Activated CD4-positive, CD25-positive, alpha-beta regulatory T cell treated with anti-CD3 and anti-CD28 coated beads, Interleukin-2, amount 50 U/mL, for 24 hours (primary cell): Measurements from ENCODE around the gene CDH5.

Experiments used
- ATAC-seq, 2 donors: fragments of 150-1000 bp; cut with Tn5 transposase; one replicate each; pipeline ENCODE4 v1.10.0; 2021; ENCODE audit warnings: mild to moderate bottlenecking in 1 of 2, moderate library complexity in 1 of 2

The CDH5 gene

DNA sequence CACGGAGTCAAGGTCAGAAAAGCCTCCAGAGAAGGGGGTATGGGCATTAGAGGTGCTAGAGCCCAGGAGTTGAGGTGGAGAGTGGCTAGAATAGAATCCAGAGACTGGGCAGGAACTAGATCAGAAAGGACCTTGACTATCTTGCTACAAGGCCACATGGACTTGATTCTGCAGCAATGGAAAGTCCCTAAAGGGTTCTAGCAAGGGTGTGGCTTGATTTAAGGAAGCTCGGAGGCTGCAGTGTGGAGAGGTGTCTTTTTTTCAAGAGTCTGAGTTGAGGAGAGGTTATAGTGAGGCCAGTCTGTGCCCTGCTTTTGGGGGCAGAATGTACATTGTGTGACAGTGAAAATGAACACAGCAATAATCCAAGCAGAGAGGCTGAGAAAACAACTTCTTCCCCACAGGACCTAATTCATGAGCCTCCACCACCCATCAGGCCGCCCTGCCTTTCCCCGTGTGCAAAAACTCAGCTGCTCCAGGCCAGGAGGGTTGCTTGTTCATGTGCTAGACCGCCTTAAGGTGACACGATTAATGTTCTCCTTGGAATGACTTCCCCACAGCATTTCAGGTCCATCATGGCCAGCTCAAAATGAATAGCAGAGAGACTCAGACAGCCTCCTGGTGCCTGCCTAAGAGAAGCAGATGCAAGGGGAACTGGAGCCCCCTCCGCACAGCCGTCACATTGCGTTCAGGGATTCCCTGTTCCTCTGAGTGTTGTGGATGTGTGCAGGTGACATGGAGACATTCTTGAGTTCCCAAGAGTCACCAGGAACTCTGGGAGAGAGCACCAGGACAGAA, 51.9 kb downstream of the CDH5 start:
- no peak for ATAC-seq

GRCh38 chr16:66419527-66419926, 53.0 kb downstream of the CDH5 start:
- no peak for ATAC-seq

DNA sequence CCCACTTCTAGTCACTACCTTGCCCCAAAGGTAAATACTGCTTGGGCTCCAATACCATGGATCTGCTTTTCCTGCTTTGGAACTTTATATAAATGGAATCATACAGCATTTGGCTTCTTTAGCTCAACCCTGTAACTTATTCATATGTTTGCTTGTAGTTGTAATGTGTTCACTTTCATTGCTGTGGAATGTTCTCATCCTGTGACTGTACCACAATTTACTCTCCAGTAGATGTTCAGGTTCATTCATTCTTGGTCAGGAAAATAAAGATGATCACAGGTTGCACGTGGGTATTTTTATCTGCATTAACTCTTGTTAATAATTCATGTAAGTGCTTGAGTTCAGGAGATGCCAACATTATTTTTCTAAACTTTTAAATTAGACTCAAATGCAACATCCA, 53.9 kb downstream of the CDH5 start:
- no peak for ATAC-seq

GRCh38 chr16:66421891-66422290, 55.4 kb downstream of the CDH5 start:
- ATAC-seq: no peak

- ATAC-seq: no peak
Measured at GRCh38 chr16:66422366-66422765, 55.9 kb downstream of the CDH5 start.

GRCh38 chr16:66423177-66423576, 56.7 kb downstream of the CDH5 start:
- no peak for ATAC-seq

DNA sequence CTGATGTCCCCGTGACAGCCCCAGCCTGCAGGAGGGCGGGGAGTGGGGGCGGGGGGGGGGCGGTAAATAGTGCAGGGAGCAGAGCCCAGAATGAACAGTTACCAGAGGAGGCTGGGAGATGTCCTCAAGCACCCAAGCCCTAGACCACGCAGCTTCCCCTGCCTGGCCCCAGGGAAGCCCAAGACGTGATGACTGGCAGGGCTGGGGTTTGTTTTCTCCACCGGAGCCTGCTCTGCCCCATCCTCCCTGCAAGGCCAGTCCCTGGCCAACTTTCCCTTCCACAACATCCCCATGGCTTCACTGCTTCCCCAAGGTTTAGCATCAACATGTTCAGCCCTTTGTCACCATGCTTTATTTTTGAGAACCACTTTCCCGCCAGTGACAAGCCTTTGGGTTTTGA, 59.2 kb downstream of the CDH5 start:
- no peak for ATAC-seq

DNA sequence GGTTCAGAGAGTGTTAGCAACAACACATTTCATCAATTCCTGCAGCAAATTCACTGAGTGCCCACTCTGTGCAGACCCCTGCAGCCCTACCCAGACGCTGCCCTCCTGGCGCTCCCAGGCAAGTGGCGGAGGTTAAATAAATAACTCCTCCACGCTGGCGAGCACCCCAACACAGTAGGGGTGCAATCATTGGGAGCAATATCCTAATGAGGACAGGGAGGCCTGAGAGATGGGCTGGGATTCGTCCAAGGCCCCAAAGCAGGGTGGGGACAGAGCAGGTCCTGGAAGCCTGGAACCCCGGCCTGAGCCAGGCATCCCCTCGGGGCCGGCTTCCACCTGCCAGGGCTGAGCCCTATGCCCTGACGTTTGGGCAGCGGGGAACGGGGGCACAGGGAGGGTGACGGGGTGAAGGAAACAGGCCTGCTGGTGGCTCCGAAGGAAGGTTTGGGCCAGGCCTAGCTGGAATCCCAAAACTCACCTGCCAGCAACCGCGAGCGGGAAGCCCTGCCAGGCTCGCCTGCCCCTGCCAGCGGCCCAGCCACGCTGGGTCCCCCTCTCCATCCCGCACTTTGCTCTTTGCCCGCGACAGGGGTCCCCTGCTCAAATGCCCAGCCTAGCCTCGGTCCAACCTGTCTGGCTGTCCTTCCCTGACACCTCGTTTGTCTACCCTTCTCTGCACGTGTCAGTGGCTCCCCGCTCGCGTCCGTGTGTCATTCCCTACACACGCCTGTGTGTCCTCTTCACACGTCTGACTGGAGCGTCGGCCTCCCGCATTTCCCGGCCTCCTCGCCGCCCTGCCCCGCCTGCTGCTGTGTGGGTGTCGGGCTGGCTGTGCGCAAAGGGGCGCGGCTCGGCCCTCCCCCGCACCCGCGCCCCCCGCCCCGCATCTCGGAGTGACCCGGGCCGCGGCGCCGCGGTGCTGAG, 59.9 kb downstream of the CDH5 start:
- ATAC-seq: peak in 1 of 2 donors; percentile 14

- ATAC-seq: peak; percentile 15 to 30
Measured at GRCh38 chr16:66427036-66427860, 60.8 kb downstream of the CDH5 start, which contains the start of gene BEAN1. Gene BEAN1 (plus strand): TSS chr16:66427295. CDS start chr16:66437677, 10,382 bp downstream.

DNA sequence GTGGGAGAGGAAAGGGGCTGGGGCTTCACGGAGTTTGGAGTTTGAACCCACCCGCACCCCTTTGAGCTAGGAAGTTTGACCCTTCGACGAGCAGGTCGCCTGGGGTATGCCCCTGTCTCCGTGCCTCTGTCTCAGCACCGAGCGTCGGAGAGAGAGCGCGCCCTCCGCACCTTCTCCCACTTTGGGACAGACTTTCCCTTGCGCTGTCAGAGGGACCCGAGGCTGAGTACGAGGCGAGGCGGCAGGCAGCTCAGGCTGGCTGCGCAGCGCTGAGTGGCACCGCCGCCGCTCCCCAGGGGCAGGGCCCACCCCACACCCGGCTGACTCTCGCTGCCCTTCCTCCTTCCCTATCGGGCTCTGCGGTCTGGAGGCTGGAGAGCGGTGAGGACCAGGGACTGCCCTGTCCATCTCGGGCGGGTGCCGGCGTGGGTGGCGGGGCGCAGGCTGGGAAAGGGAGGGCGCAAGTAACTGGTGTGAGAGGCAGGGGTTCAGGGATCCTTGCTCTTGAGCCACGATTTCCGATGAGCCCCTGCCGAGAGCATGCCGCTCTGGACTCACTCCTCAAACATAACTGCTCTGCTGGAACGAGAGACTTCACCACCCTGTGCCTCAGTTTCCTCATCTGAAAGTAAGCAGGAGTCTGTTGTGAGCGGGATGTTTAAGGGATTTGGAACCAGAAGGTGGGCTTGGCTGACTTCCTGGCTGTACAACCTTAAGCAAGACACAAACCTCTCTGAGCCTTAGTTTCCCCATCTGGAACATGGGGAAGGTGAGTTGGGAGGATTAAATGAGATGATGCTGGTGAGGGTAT, 61.6 kb downstream of the CDH5 start:
- peak in 1 of 2 donors; percentile 33 for ATAC-seq

GRCh38 chr16:66428682-66429251, 62.3 kb downstream of the CDH5 start:
- ATAC-seq: no peak

- ATAC-seq: no peak
Measured at GRCh38 chr16:66429290-66429962, 62.9 kb downstream of the CDH5 start.

GRCh38 chr16:66430214-66430613, 63.7 kb downstream of the CDH5 start:
- peak in 1 of 2 donors; percentile 52 for ATAC-seq

GRCh38 chr16:66431760-66432159, 65.3 kb downstream of the CDH5 start:
- ATAC-seq: no peak

GRCh38 chr16:66432429-66432828, 65.9 kb downstream of the CDH5 start:
- no peak for ATAC-seq

DNA sequence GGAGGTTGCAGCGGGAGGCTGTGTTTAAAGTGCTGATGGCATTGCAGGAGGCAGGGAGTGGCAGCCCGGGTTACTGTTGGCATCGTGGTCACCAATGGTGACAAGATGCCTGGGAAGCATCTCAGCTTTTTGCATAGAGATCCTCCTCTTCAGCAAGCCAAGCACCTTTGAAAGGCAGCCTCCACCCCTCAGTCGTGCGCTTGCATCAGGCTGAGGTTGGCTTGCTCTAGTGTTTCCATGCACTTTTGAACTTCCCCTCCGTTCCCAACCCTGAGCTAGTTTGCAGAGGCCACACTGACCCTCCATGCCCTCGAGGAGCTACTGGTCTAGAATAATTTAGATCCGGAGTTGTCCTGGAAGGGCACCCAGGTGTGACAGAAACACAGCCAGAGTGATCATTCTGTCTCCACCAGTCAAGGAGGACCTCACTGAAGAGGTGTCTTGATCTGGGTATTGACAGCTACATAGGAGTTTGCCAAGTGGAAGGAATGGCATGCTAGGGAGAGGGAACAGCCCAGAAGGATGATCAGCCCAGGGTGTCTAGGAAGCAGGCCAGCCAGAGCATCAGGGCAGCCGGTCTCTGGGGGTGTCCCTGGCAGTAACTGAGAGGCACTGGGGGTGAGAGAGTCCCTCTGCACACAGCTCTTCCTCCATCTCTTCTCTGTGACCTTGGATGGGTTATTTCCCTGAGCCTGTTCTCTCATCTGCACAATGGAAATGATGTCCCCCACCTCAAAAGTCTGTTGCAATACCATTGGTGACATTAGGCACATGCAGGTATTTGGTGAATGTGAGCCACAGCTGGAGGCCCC, 68.3 kb downstream of the CDH5 start:
- no peak for ATAC-seq

DNA sequence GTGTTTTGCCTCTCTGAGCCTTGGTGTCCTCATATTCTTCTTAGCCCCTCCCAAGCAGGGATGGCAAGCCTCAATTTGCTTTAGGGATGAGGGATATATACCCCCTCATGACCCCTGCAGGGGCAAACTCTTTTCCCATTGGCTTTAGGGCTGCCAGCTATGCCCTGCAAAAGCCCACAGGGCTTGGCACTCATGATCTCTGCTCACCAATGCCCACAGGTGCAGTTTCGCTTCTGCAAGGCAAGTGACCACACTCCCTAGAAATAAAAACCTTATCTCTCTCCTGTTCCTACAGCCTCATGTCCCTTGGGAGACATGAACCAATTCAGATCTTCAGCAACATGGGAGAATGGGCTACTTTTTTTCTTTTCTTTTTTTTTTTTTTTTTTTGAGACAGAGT, 69.4 kb downstream of the CDH5 start:
- ATAC-seq: no peak

- no peak for ATAC-seq
Measured at GRCh38 chr16:66437391-66437945, 71.0 kb downstream of the CDH5 start.

DNA sequence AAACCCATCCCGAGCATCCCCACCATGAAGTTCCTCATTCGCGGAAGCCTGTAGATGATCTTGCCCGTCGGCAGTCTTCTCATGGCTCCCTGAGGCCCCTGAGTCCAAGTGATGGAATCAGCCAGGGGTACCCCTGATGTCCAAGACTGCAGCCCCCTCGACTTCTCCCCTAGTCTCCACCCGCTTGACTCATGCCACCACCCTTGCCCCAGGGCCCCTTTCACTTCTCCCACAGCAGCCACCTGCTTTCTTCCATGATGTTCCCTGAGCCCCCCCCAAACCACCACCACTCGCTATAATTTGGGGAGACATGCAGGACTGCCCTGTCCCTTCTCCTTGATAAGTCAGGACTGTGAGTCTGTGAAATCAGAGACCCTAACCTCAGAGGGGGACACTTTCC, 72.0 kb downstream of the CDH5 start:
- no peak for ATAC-seq
